GM23338 (cell line): ENCODE data around the gene NEU2.

Source experiments
- CREB1 ChIP-seq: fragments of 250-450 bp; sonication (Bioruptor Pico); IDR thresholded peaks from 2 replicates; pipeline ENCODE4 v1.5.0; 2020; ENCODE audit warnings: low read depth, mild to moderate bottlenecking, moderate library complexity
- ETS1 ChIP-seq: IDR thresholded peaks from 2 replicates; pipeline ENCODE4 v1.6.1; 2016; ENCODE audit warnings: antibody characterized with exemption
- EZH2 ChIP-seq: fragments of 200-600 bp; sonication (generic); IDR thresholded peaks from one replicate; pipeline ENCODE4 v1.8.0; 2017; ENCODE audit warnings: antibody characterized with exemption, mild to moderate bottlenecking, low read depth; ENCODE audit not compliant: unreplicated experiment
- EZH2phosphoT487 ChIP-seq: fragments of 200-600 bp; sonication (generic); IDR thresholded peaks from one replicate; pipeline ENCODE4 v1.8.1; 2018; ENCODE audit warnings: antibody characterized with exemption; ENCODE audit not compliant: unreplicated experiment
- NANOG ChIP-seq: IDR thresholded peaks from 2 replicates; pipeline ENCODE4 v1.6.1; 2016; ENCODE audit warnings: antibody characterized with exemption, borderline replicate concordance
- POLR2AphosphoS5 ChIP-seq: IDR thresholded peaks from 2 replicates; pipeline ENCODE4 v1.6.1; 2016; ENCODE audit warnings: antibody characterized with exemption, low read depth
- REST ChIP-seq: IDR thresholded peaks from one replicate; pipeline ENCODE4 v1.6.1; 2018; ENCODE audit warnings: antibody characterized with exemption; ENCODE audit not compliant: unreplicated experiment
- STAT1 ChIP-seq: IDR thresholded peaks from one replicate; pipeline ENCODE4 v1.6.1; 2016; ENCODE audit warnings: antibody characterized with exemption; ENCODE audit not compliant: unreplicated experiment
- ZNF114 ChIP-seq: fragments of 250-450 bp; sonication (Bioruptor Pico); IDR thresholded peaks from 2 replicates; pipeline ENCODE4 v1.5.0; 2020; ENCODE audit warnings: mild to moderate bottlenecking, moderate library complexity
- ZNF331 ChIP-seq: fragments of 250-450 bp; sonication (Bioruptor Pico); IDR thresholded peaks from 2 replicates; pipeline ENCODE4 v1.5.0; 2020; ENCODE audit warnings: low read depth, mild to moderate bottlenecking, moderate library complexity
- TF ChIP-seq, protein P1 (sequence below), 2 experiments: fragments of 200-600 bp in 1 of 2; sonication (generic) in 1 of 2; conservative IDR thresholded peaks; 2 replicates each; pipeline versions ENCODE4 v1.5.1 to v1.6.1; 2016 to 2017; ENCODE audit warnings: antibody characterized with exemption in 2 of 2, low read depth in 2 of 2, mild to moderate bottlenecking in 2 of 2, moderate library complexity in 1 of 2

DNA sequence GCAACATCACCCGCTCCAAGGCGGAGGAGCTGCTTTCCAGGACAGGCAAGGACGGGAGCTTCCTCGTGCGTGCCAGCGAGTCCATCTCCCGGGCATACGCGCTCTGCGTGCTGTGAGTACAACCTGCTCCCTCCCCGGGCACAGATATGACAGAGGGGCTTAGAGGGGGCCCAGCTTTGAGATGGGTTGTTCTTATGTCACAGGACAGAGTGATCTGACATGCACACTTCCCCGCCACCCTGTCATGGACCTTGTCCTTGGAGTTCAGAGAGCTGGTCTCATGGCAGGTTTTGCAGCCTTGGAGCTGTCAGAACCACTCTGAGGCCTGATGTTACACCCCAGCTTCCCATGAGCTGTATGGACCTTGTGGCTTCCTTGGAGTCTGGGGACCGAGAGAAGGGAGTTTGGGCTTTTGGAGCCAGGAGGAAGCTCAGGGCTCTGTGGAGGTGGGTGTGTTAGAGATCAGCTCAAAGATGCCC, 28.1 kb downstream of the NEU2 start:
- TF ChIP-seq EZH2 (no peak), NANOG (no peak), ETS1 (no peak), REST (no peak), STAT1 (no peak), POLR2AphosphoS5 (no peak), ZNF114 (CRISPR knock-in tag) (no peak), CREB1 (no peak), ZNF331 (CRISPR knock-in tag) (no peak), EZH2phosphoT487 (no peak)
- TF ChIP-seq, protein P1, sequence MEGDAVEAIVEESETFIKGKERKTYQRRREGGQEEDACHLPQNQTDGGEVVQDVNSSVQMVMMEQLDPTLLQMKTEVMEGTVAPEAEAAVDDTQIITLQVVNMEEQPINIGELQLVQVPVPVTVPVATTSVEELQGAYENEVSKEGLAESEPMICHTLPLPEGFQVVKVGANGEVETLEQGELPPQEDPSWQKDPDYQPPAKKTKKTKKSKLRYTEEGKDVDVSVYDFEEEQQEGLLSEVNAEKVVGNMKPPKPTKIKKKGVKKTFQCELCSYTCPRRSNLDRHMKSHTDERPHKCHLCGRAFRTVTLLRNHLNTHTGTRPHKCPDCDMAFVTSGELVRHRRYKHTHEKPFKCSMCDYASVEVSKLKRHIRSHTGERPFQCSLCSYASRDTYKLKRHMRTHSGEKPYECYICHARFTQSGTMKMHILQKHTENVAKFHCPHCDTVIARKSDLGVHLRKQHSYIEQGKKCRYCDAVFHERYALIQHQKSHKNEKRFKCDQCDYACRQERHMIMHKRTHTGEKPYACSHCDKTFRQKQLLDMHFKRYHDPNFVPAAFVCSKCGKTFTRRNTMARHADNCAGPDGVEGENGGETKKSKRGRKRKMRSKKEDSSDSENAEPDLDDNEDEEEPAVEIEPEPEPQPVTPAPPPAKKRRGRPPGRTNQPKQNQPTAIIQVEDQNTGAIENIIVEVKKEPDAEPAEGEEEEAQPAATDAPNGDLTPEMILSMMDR (conservative IDR thresholded peaks at IDR 0.05; ENCODE audit: low read depth in 2 of 2), result no peak
